ENCODE data around the gene CIART. TPM values are rescaled to one million over a fixed set of nuclear protein-coding genes. Genes with fewer than 3 reads are reported as not detected.

Gene CIART
- total and polyA plus RNA-seq, 2 of the 8 experiments (the other 6 are each of a cell fraction or from before 2014, with no cell fraction given): 9.6 to 33.3 TPM

- peaks cover 0 to 20% (median 14%) of the 10 kb centered on the region in 4 experiments; a peak in 6 of 7 replicates for H3K4me1 ChIP-seq (replicated peaks in 1 of 4; ENCODE audit: control insufficient read depth in 3 of 4, insufficient read depth in 4 of 4, low read length in 3 of 4)
- H3K27me3 ChIP-seq (replicated peaks in 1 of 4; ENCODE audit: control insufficient read depth in 3 of 4, extremely low read depth in 1 of 4, insufficient read depth in 3 of 4, low read length in 3 of 4): no peaks in the 10 kb centered on the region
- H3K27ac ChIP-seq (ENCODE audit: low read depth, low read length): peak overlapping the region; percentile 95
- no peak overlapping the region for H3K14ac ChIP-seq (ENCODE audit: insufficient read length)
- peak overlapping the region; percentile 100 for H3K18ac ChIP-seq (ENCODE audit: extremely low read depth, low read length)
- H2BK5ac ChIP-seq (ENCODE audit: low read depth, low read length): peak overlapping the region; percentile 98
- no peaks in the 10 kb centered on the region for H3K9me3 ChIP-seq (ENCODE audit: insufficient read depth in 2 of 2, low read depth in 1 of 2, low read length in 1 of 2)
- CTCF ChIA-PET (ENCODE audit: partially characterized antibody): interaction anchor here (0.6 to 17.5 kb wide), 18 partner anchors 11 to 277 kb away, joined by 3 to 326 read pairs (median 6); partner anchors contain the start of genes APH1A, C1orf54 and CIART
- H3K23me2 ChIP-seq (ENCODE audit: low read depth, low read length): peaks cover 36% of the 10 kb centered on the region
- peaks cover 4 to 20% of the 10 kb centered on the region in 2 experiments for H3K79me2 ChIP-seq (ENCODE audit: control insufficient read depth in 1 of 2, insufficient read depth in 2 of 2, low read length in 2 of 2)
- peak overlapping the region; percentile 64 for H4K5ac ChIP-seq (ENCODE audit: insufficient read length, low read depth, low read length)
- no peak for FAIRE-seq
- H4K8ac ChIP-seq (ENCODE audit: extremely low read depth, insufficient read depth, low read length): peak overlapping the region; percentile 81; the same call in 1 of the 2 replicates
- peak overlapping the region; percentile 70 to 82 (median 80); a peak in 7 of 8 replicates for H3K4me3 ChIP-seq (ENCODE audit: extremely low read depth in 1 of 4, insufficient read depth in 2 of 4, low read depth in 3 of 4, low read length in 4 of 4)
- H3K36me3 ChIP-seq (ENCODE audit: control insufficient read depth in 2 of 4, insufficient read depth in 4 of 4, low read length in 3 of 4): peaks cover 0 to 2% (median 1%) of the 10 kb centered on the region in 4 experiments; a peak in 2 of 8 replicates
- H3K23ac ChIP-seq (ENCODE audit: insufficient read length): no peak overlapping the region
- peak; percentile 47 for TF ChIP-seq TAF7 (optimal IDR thresholded peaks at IDR 0.05; ENCODE audit: borderline replicate concordance, low read depth, low read length)
- TF ChIP-seq HDAC2 (IDR thresholded peaks at IDR 0.05; ENCODE audit: borderline replicate concordance in 1 of 2, low read depth in 2 of 2, low read length in 2 of 2): no peak
- TF ChIP-seq ATF2 (IDR thresholded peaks at IDR 0.05; ENCODE audit: low read length): peak; percentile 70; the same call in 1 of the 2 replicates
- peak overlapping the region; percentile 99 for H2BK12ac ChIP-seq (ENCODE audit: low read depth, low read length)
- DNase-seq (ENCODE audit: low read depth in 1 of 2, low spot score in 2 of 2): no peak
- peak overlapping the region; percentile 63 for H2BK120ac ChIP-seq (replicated peaks; ENCODE audit: low read depth, low read length)
- H3K4me2 ChIP-seq (ENCODE audit: insufficient read depth in 1 of 2, low read depth in 2 of 2, low read length in 2 of 2): peak overlapping the region; percentile 78 to 99
- 0% methylated on average over 1 of the region's 1 CpG; no CpG with 5 or more reads in 1 of the 2 experiments for WGBS, 2 experiments (ENCODE audit: extremely low coverage in 1 of 2, insufficient coverage in 1 of 2, insufficient read length in 1 of 2, insufficient replicate concordance in 2 of 2, low coverage in 1 of 2, low lambda C conversion rate in 2 of 2, missing lambda C conversion rate in 1 of 2)
- no peaks in the 10 kb centered on the region for H4K20me1 ChIP-seq (replicated peaks in 1 of 2; ENCODE audit: control insufficient read depth in 1 of 2, insufficient read depth in 2 of 2, low read length in 2 of 2)
- H2BK20ac ChIP-seq (ENCODE audit: low read length): peak overlapping the region; percentile 67
- H3K4ac ChIP-seq (replicated peaks; ENCODE audit: insufficient read length, low read depth, low read length): no peak overlapping the region
- H3K79me1 ChIP-seq (ENCODE audit: low read depth, low read length): peaks cover 5% of the 10 kb centered on the region; the same call in 1 of the 2 replicates
- peak overlapping the region; percentile 96 for H4K91ac ChIP-seq (replicated peaks; ENCODE audit: insufficient read length, low read length)
- peak overlapping the region; percentile 48 for H3K56ac ChIP-seq (replicated peaks; ENCODE audit: insufficient read length, low read depth, low read length)
- H3K9ac ChIP-seq (replicated peaks in 1 of 4; ENCODE audit: extremely low read depth in 1 of 4, low read depth in 3 of 4, low read length in 3 of 4): peak overlapping the region in 3 of 4 experiments; percentile 67 to 83 (median 80); a peak in 6 of 7 replicates
- no peak overlapping the region for H2AFZ ChIP-seq (ENCODE audit: low read length)
- POLR2A ChIA-PET (ENCODE audit: partially characterized antibody): interaction anchor here (0.5 to 19.4 kb wide), 22 partner anchors 10 to 510 kb away, joined by 3 to 535 read pairs (median 6); partner anchors contain the start of genes ANP32E, APH1A, C1orf54 and CIART
- H2AK5ac ChIP-seq (ENCODE audit: low read depth, low read length): peak overlapping the region; percentile 99
- H2BK15ac ChIP-seq (ENCODE audit: low read length): peak overlapping the region; percentile 100; the same call in 1 of the 2 replicates
These were observed 26.2 kb upstream of the CIART start for GRCh38 chr1:150256198-150256553.
